ENCODE data around the gene CNTNAP2. TPM values are rescaled to one million over a fixed set of nuclear protein-coding genes. Genes with fewer than 3 reads are reported as not detected.

The CNTNAP2 gene
- total RNA-seq, 4 donors from 2014 or later = not detected

DNA sequence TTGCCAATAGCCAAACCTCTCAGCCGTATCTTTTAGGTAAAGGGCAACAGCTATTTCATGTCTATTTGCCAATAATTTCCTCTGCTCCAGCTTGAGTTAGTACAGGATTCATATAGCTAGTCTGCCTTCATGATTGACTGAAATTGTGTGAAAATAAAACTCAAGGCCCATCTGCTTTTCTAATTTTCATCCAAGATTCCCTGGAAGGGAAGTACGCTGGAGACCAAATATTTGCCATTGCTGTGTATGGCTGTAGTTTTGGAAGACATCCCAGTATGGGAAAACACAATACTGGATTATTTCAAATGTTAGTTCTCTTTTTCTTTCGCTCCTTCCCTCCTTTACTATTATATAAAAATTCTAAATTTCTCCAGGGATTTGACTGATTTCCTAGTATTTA lies 652.4 kb downstream of the CNTNAP2 start:
- Histone ChIP-seq H3K9me3 (no peaks in the 10 kb centered on the region), H3K27me3 (no peaks in the 10 kb centered on the region), H3K36me3 (no peaks in the 10 kb centered on the region), H3K27ac (no peak overlapping the region), H3K4me1 (no peaks in the 10 kb centered on the region), H3K4me3 (no peak overlapping the region)
- intact Hi-C loops (cut with DNase I; ENCODE audit: low total_unique reads) (no loop called here), in situ Hi-C loops (cut with MboI; ENCODE audit: low sequenced_read_pairs in 4 of 4) (no loop called here)
- ATAC-seq (no peak), DNase-seq (no peak)
- TF ChIP-seq, protein P1, sequence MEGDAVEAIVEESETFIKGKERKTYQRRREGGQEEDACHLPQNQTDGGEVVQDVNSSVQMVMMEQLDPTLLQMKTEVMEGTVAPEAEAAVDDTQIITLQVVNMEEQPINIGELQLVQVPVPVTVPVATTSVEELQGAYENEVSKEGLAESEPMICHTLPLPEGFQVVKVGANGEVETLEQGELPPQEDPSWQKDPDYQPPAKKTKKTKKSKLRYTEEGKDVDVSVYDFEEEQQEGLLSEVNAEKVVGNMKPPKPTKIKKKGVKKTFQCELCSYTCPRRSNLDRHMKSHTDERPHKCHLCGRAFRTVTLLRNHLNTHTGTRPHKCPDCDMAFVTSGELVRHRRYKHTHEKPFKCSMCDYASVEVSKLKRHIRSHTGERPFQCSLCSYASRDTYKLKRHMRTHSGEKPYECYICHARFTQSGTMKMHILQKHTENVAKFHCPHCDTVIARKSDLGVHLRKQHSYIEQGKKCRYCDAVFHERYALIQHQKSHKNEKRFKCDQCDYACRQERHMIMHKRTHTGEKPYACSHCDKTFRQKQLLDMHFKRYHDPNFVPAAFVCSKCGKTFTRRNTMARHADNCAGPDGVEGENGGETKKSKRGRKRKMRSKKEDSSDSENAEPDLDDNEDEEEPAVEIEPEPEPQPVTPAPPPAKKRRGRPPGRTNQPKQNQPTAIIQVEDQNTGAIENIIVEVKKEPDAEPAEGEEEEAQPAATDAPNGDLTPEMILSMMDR (IDR thresholded peaks at IDR 0.05 in 4 of 5, conservative IDR thresholded peaks at IDR 0.05 in 1 of 5) = no peak
- no peak for TF ChIP-seq POLR2A (IDR thresholded peaks at IDR 0.05)

DNA sequence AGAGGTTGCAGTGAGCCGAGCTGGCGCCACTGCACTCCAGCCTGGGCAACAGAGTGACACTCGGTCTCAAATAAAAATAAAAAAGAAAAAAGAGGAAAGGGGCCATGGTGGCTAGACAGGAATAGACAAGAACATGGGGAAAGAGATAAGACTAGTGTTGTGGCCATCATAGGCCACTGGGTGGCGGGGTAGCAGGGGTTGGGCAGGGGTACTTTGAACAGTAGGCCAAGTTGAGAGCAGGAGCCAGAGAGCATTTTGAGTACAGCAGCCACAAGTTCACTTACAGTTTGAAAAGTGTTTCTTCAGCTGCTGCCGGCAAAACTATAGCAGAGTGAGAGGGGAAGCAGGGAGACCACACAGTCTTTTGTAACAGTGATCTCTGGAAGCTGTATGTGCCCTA lies 656.0 kb downstream of the CNTNAP2 start:
- Histone ChIP-seq H3K27me3 (no peaks in the 10 kb centered on the region), H3K36me3 (no peaks in the 10 kb centered on the region), H3K4me3 (no peak overlapping the region), H3K9me3 (no peaks in the 10 kb centered on the region), H3K4me1 (no peaks in the 10 kb centered on the region), H3K27ac (no peak overlapping the region)
- TF ChIP-seq, protein P1 (IDR thresholded peaks at IDR 0.05 in 4 of 5, conservative IDR thresholded peaks at IDR 0.05 in 1 of 5) = no peak
- TF ChIP-seq POLR2A (IDR thresholded peaks at IDR 0.05) = no peak
- no peak for ATAC-seq
- no peak for DNase-seq
- intact Hi-C loops (cut with DNase I; ENCODE audit: low total_unique reads) = no loop called here
- in situ Hi-C loops (cut with MboI; ENCODE audit: low sequenced_read_pairs in 4 of 4) = no loop called here

DNA sequence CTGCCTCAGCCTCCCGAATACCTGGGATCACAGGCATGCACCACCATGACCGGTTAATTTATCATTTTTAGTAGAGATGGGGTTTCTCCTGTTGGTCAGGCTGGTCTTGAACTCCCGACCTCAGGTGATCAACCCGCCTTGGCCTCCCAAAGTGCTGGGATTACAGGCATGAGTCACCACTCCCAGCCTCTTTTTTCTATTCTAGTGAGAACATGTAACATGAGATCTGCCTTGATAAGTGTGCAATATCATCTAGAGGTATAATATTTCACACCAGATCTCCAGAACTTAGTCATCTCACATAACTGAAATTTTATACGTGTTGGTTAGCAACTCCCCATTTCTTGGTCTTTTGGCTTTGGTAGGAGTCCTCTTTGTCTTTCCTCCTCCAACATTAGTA lies 656.9 kb downstream of the CNTNAP2 start:
- DNase-seq (no peak), ATAC-seq (no peak)
- no peaks in the 10 kb centered on the region for H3K4me1 ChIP-seq
- intact Hi-C loops (cut with DNase I; ENCODE audit: low total_unique reads) = no loop called here
- in situ Hi-C loops (cut with MboI; ENCODE audit: low sequenced_read_pairs in 4 of 4) = no loop called here
- no peak overlapping the region for H3K4me3 ChIP-seq
- H3K27ac ChIP-seq = no peak overlapping the region
- no peaks in the 10 kb centered on the region for H3K9me3 ChIP-seq
- no peaks in the 10 kb centered on the region for H3K27me3 ChIP-seq
- TF ChIP-seq, protein P1 (IDR thresholded peaks at IDR 0.05 in 4 of 5, conservative IDR thresholded peaks at IDR 0.05 in 1 of 5) = no peak
- TF ChIP-seq POLR2A (IDR thresholded peaks at IDR 0.05) = no peak
- no peaks in the 10 kb centered on the region for H3K36me3 ChIP-seq

DNA sequence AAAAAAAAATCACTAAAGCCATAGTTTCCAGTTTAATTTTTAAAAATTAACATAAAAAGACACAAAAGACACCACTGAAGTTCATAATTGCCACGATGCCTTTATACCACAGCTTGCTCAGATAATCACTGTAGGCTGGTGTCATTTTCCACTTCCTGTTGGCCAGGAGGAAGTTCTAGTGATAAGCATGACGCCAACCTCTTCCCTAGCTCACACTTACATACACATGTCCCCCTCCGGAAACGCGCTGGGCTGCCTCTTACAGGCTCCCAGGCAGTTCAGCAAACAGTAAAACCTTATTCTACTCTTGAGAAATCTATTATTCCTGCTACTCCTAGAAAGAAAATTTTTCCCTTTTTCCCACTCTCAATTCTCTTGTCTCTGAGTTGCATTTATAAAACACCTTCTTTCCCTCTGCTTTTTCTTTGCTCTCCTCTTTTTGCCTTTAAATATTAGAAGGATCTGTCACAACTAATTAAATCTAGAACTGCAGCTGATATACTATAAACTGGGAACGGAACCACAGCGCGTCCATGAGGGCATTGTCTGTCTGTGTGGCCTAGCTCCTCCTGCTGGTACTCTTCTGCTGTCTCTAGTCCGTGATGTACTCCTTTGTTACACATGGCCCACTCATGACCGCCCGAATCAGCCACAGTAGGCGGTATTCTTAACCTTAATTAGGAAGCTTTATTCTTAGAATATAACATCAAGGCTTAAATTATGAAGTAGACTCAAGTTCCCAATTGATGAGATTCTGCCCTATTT lies 664.9 kb downstream of the CNTNAP2 start:
- no peaks in the 10 kb centered on the region for H3K9me3 ChIP-seq
- H3K4me1 ChIP-seq = no peaks in the 10 kb centered on the region
- H3K36me3 ChIP-seq = no peaks in the 10 kb centered on the region
- ATAC-seq (no peak), DNase-seq (no peak)
- H3K27me3 ChIP-seq = no peaks in the 10 kb centered on the region
- H3K27ac ChIP-seq = no peak overlapping the region
- TF ChIP-seq, protein P1 (IDR thresholded peaks at IDR 0.05 in 4 of 5, conservative IDR thresholded peaks at IDR 0.05 in 1 of 5) = no peak
- TF ChIP-seq POLR2A (IDR thresholded peaks at IDR 0.05) = no peak
- no peak overlapping the region for H3K4me3 ChIP-seq
- in situ Hi-C loops (cut with MboI; ENCODE audit: low sequenced_read_pairs in 4 of 4) (no loop called here), intact Hi-C loops (cut with DNase I; ENCODE audit: low total_unique reads) (no loop called here)

DNA sequence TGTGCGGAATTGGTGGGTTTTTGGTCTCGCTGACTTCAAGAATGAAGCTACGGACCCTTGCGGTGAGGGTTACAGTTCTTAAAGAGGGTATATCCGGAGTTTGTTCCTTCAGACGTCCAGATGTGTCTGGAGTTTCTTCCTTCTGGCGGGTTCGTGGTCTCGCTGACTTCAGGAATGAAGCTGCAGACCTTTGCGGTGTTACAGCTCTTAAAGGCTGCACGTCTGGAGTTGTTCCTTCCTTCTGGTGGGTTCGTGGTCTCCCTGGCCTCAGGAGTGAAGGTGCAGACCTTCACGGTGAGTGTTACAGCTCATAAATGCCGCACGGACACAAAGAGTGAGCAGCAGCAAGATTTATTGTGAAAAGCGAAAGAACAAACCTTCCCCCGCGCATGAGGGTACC lies 670.7 kb downstream of the CNTNAP2 start:
- no peaks in the 10 kb centered on the region for H3K9me3 ChIP-seq
- no peak overlapping the region for H3K4me3 ChIP-seq
- no peaks in the 10 kb centered on the region for H3K36me3 ChIP-seq
- in situ Hi-C loops (cut with MboI; ENCODE audit: low sequenced_read_pairs in 4 of 4) (no loop called here), intact Hi-C loops (cut with DNase I; ENCODE audit: low total_unique reads) (no loop called here)
- TF ChIP-seq, protein P1 (IDR thresholded peaks at IDR 0.05 in 4 of 5, conservative IDR thresholded peaks at IDR 0.05 in 1 of 5) = no peak
- DNase-seq (no peak), ATAC-seq (no peak)
- H3K27me3 ChIP-seq = no peaks in the 10 kb centered on the region
- no peaks in the 10 kb centered on the region for H3K4me1 ChIP-seq
- no peak overlapping the region for H3K27ac ChIP-seq

Measured in gastrocnemius medialis (tissue), 4 donors.